Measurements from ENCODE around the gene C2CD2.

DNA sequence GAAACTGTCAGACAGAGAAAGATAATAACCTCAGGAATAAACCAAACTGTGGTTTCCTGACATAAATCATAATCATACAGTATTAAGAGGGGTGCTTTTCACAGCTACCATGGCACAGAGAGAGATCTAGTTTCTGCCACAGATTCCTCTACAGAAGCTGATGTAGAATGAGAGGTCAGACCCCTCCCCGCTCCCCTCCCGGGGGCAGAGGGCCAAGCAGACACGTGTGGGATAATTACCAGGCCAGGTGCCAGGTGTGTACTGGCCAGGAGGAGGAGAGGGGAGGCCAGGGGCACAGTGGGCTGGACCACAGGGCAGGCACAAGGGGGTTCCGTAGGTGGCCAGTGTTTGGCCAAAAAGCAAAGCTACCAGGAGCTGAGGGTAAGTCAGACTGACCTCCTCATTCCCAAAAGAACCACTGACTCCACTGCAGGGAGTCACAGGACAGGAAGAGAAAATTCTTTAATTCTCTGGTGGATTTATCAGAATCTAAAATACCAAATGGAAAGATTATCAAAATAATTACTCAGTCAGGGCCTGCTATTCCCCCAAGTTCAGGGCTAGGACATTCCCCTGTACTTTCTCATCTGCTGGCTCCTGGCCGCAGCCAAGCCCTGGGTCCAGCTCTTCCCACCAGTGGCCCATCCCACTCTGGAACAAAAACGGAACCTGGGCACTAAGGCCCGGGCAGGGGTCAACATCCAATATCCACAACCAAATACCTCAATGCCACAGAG is 30.0 kb downstream of the C2CD2 start:
- TF ChIP-seq SIN3A (IDR thresholded peaks at IDR 0.05; ENCODE audit: borderline replicate concordance, insufficient read depth, low read length) (no peak), POLR2AphosphoS5 (IDR thresholded peaks at IDR 0.05; ENCODE audit: low read depth, low read length) (no peak)

Measured in PFSK-1 (cell line).